HFF-Myc (cell line): ENCODE results near the gene FAM174C.

Experiments
- DNase-seq: peaks from one replicate; pipeline ENCODE4 v3.0.0-alpha.2; 2011; ENCODE audit warnings: low read depth; ENCODE audit errors: extremely low read depth
- H3K4me3 ChIP-seq: replicated peaks from 2 replicates; pipeline ENCODE4 v1.5.1; 2011; ENCODE audit warnings: low read depth, mild to moderate bottlenecking, control low read depth, low read length
- TF ChIP-seq, protein P1 (sequence below): IDR thresholded peaks from 2 replicates; pipeline ENCODE4 v1.5.1; 2012; ENCODE audit warnings: mild to moderate bottlenecking, low read depth, low read length, control low read depth; ENCODE audit errors: missing control alignments

FAM174C gene

DNA sequence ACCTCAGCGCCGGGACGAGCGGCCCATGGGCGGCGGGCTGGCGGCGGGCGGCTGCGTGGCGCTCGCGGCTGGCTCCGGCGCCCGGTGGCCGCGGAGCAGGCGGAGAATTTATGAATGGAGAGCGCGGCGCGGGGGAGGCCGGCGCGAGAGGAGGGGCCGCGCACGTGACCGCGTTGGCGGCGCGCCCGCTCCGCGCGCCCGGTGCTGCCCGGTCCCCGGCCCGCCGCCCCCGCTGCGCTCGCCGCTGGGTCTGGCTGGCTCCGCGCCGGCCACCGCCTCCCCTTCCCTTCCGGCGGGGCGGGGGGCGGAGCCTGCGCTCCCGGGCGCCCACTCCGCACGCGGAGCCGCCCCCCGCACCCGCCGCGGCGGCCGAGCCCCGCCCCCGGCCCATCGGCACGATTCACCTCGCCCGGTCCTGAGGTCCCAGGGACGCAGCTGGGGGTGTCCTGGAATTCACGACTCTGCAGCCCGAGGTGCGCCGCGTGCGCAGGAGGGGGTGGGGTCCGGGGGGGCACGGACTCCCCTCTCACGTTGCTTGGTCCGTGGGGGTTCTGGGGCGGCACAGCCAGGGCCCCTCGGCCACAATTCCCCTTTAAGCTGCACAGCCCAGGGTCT is 37.5 kb upstream of the FAM174C start, which contains the start of gene CBARP:
TSS of gene CBARP (minus strand) at position 252 of the 615 bp plus-strand sequence. CDS start 1,905 bp downstream, outside the sequence.
- TF ChIP-seq, protein P1, sequence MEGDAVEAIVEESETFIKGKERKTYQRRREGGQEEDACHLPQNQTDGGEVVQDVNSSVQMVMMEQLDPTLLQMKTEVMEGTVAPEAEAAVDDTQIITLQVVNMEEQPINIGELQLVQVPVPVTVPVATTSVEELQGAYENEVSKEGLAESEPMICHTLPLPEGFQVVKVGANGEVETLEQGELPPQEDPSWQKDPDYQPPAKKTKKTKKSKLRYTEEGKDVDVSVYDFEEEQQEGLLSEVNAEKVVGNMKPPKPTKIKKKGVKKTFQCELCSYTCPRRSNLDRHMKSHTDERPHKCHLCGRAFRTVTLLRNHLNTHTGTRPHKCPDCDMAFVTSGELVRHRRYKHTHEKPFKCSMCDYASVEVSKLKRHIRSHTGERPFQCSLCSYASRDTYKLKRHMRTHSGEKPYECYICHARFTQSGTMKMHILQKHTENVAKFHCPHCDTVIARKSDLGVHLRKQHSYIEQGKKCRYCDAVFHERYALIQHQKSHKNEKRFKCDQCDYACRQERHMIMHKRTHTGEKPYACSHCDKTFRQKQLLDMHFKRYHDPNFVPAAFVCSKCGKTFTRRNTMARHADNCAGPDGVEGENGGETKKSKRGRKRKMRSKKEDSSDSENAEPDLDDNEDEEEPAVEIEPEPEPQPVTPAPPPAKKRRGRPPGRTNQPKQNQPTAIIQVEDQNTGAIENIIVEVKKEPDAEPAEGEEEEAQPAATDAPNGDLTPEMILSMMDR = no peak
- DNase-seq = no peak
- H3K4me3 ChIP-seq = peak within 1 kb of the TSS; percentile 73

DNA sequence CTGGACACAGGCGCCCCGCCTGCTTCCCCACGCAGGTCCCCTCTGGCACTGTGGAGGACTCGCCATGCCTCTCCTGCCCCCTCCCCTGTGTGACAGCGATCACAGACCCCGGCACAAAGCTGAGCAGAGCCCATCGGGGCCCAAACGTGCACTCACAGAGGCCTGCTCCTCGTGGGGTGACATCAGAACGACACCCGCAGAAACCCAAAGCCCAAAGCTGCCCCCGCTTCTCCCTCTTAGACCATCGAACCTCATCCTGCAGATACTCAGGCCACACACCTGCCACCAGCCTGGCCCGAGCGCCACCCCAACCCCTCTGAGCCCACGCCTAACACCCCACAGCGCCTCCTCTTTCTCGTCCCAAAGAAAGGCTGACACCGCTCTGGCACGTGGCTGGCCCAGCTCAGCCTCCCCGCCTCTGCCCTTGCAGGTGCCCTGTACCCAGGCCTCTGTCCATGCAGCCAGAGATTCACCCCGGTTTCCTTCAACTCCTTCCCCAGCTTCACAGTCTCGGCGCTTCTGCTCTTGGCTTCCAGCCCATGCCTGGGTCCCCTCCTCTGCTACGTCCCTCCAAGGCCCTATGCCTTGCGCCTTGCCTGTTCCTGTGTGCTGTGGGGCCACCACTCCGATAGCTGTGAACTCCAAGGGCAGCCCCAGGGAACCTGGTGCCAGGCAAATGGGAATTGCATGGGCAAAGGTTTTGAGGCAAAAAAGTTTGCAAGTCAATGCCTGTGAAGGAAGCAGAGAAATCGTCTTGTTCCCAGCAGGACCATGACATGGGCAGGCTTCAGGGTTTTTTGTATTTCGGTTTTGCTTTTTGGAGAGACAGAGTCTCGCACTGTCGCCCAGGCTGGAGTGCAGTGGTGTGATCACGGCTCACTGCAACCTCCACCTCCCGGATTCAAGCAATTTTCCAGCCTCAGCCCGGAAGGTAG is 36.7 kb upstream of the FAM174C start:
- DNase-seq = no peak
- H3K4me3 ChIP-seq = peak overlapping the region; percentile 32
- TF ChIP-seq, protein P1 = no peak

GRCh38 chr19:1239420-1239795 is 35.9 kb upstream of the FAM174C start:
- H3K4me3 ChIP-seq = no peak overlapping the region
- TF ChIP-seq, protein P1 = no peak
- no peak for DNase-seq

- no peak for DNase-seq
- TF ChIP-seq, protein P1 = peak; percentile 51
- peak overlapping the region; percentile 32 for H3K4me3 ChIP-seq
Measured at GRCh38 chr19:1239796-1240737, 35.3 kb upstream of the FAM174C start.

DNA sequence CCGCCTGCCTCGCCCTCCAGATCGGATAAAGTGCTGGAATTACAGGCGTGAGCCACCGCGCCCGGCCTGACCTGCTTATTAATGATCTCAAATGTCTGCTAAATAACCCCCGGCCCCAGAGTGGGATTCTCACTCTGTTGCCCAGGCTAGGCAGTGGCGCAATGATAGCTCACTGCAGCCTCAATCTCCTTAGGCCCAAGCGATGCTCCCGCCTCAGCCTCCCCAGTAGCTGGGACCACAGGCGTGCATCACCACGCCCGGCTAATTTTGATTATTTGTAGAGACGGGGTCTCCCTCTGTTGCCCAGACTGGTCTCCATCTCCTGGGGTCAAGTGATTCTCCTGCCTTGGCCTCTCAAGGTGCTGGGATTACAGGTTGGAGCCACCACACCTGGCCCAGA is 34.4 kb upstream of the FAM174C start:
- TF ChIP-seq, protein P1 = no peak
- DNase-seq = no peak
- H3K4me3 ChIP-seq = peak overlapping the region; percentile 79

- TF ChIP-seq, protein P1 = no peak
- DNase-seq = no peak
- peak within 1 kb of the TSS; percentile 79 for H3K4me3 ChIP-seq
Measured at GRCh38 chr19:1241417-1242095, 33.8 kb upstream of the FAM174C start, which contains the start of gene ATP5F1D. Gene ATP5F1D, plus strand, starts transcription at chr19:1241751. Its CDS starts 100 bp downstream, at chr19:1241851.
